HG02938 (cell line): ENCODE results near the gene TOPORS.
"Not testable (repeated sequence)": the region's sequence is repeated elsewhere in the genome, so short reads cannot be mapped to it uniquely, and the experiment has no call there.

Experiments
- ATAC-seq: cut with Tn5 transposase; IDR thresholded peaks from one replicate; pipeline ENCODE4 v1.9.1; 2021; ENCODE audit warnings: mild to moderate bottlenecking, moderate library complexity; ENCODE audit not compliant: unreplicated experiment

The TOPORS gene

GRCh38 chr9:32552172-32552872 is at the start of gene TOPORS, which contains the start of gene SMIM27:
Gene TOPORS, minus strand, starts transcription at chr9:32552586. Its CDS starts 150 bp downstream, at chr9:32552436.
Gene SMIM27, plus strand, starts transcription at chr9:32552327. Its CDS starts 108 bp downstream, at chr9:32552435.
- peak; percentile 63 for ATAC-seq

- not testable (repeated sequence) for ATAC-seq
Measured at GRCh38 chr9:32599021-32599420, 46.6 kb upstream of the TOPORS start.

- ATAC-seq, result no peak
Measured at GRCh38 chr9:32596936-32597335, 44.5 kb upstream of the TOPORS start.

GRCh38 chr9:32596096-32596865 is 43.9 kb upstream of the TOPORS start:
- no peak for ATAC-seq

- ATAC-seq, result no peak
Measured at GRCh38 chr9:32590898-32591297, 38.5 kb upstream of the TOPORS start.

- no peak for ATAC-seq
Measured at GRCh38 chr9:32590476-32590875, 38.1 kb upstream of the TOPORS start.

- peak; percentile 85 for ATAC-seq
Measured at GRCh38 chr9:32589083-32589723, 36.8 kb upstream of the TOPORS start.

- ATAC-seq, result peak; percentile 57
Measured at GRCh38 chr9:32587901-32588300, 35.5 kb upstream of the TOPORS start.

- ATAC-seq, result no peak
Measured at GRCh38 chr9:32584784-32585183, 32.4 kb upstream of the TOPORS start.

GRCh38 chr9:32581512-32582143 is 29.2 kb upstream of the TOPORS start:
- ATAC-seq, result no peak

GRCh38 chr9:32580631-32581300 is 28.4 kb upstream of the TOPORS start:
- no peak for ATAC-seq

GRCh38 chr9:32579706-32580331 is 27.4 kb upstream of the TOPORS start:
- no peak for ATAC-seq

- ATAC-seq, result no peak
Measured at GRCh38 chr9:32578976-32579375, 26.6 kb upstream of the TOPORS start.

- ATAC-seq, result no peak
Measured at GRCh38 chr9:32577316-32577715, 24.9 kb upstream of the TOPORS start.

GRCh38 chr9:32574858-32575257 is 22.5 kb upstream of the TOPORS start:
- no peak for ATAC-seq

- no peak for ATAC-seq
Measured at GRCh38 chr9:32573821-32574220, 21.4 kb upstream of the TOPORS start.

- ATAC-seq, result peak; percentile 75
Measured at GRCh38 chr9:32572900-32573523, 20.6 kb upstream of the TOPORS start, which contains the start of gene NDUFB6. Gene NDUFB6, minus strand, starts transcription at chr9:32573159. Its CDS starts 99 bp downstream, at chr9:32573060.

- peak; percentile 93 for ATAC-seq
Measured at GRCh38 chr9:32571969-32572899, 19.8 kb upstream of the TOPORS start.
